PC-9 (cell line): ENCODE data around the gene SENP8.

Experiments used
- CTCF ChIP-seq: fragments of 200-600 bp; sonication (generic); conservative IDR thresholded peaks from 2 replicates; pipeline ENCODE4 v1.6.1; 2017; ENCODE audit warnings: mixed run types, antibody characterized with exemption, mild to moderate bottlenecking, moderate library complexity
- EZH2 ChIP-seq: fragments of 200-600 bp; sonication (generic); IDR thresholded peaks from 2 replicates; pipeline ENCODE4 v1.8.0; 2017; ENCODE audit warnings: antibody characterized with exemption, low read depth

- TF ChIP-seq CTCF (no peak), EZH2 (no peak)
These were observed 9.6 kb downstream of the SENP8 start for GRCh38 chr15:72127724-72128322.
